Activated T-cell treated with anti-CD3 and anti-CD28 coated beads, Interleukin-2, amount 50 U/mL, for 24 hours (primary cell): ENCODE results near the gene TAF1C.

Experiments used
- DNase-seq: peaks from one replicate; pipeline ENCODE4 v3.0.0-alpha.2; 2020
- H3K27ac Mint-ChIP-seq: 2 replicates; pipeline ENCODE4 v1.8.0; 2020; ENCODE audit warnings: mild to moderate bottlenecking, mixed read lengths
- H3K27me3 Mint-ChIP-seq: 2 replicates; pipeline ENCODE4 v1.8.0; 2020; ENCODE audit warnings: mixed read lengths
- H3K36me3 Mint-ChIP-seq: 2 replicates; pipeline ENCODE4 v1.8.0; 2020; ENCODE audit warnings: low read depth, mixed read lengths
- H3K4me1 Mint-ChIP-seq: 2 replicates; pipeline ENCODE4 v1.8.0; 2020; ENCODE audit warnings: low read depth, mixed read lengths
- H3K4me3 Mint-ChIP-seq: 2 replicates; pipeline ENCODE4 v1.8.0; 2020; ENCODE audit warnings: mild to moderate bottlenecking, moderate library complexity, mixed read lengths
- H3K9me3 Mint-ChIP-seq: 2 replicates; pipeline ENCODE4 v1.8.0; 2020; ENCODE audit warnings: mixed read lengths

TAF1C gene

DNA sequence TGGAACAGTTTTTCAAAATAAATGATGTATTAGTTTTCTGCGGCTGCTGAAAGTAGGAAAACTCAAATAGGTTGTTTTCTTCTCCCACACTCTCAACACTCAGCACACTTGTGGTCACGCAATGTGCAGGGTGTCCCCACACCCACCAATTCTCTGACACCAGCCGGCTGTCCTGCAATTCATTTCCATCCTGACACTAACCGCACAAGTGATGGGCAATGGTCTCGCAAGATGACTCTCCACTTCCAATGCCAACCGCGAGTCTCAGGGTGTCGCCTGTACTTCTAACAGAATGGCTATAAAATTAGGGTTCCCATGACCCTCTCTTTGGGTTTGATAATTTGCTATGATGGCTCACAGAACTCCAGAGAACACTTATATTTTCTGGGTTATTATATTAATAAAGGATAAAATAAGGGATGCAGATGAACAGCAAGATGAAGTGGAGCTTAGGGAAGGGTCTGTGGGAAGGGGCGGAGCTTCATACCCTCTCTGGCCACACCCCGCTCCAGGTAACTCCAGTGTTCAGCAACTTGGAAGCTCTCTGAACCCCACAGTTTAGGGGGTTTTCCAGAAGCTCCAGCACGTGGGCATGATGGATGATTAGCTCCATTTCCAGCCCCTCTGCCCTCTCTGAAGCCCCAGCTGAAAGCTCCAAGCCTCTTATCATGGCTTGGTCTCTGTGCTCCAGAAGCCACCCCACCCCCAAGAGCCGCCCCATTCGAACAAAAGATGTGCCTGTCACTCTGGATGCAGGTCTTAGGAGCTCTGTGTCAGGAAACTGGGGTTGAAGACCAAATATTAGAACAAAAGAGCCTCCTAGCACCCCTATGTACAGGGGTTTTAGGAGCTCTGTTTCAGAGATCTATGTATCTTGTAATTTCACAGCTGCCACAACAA, 19.8 kb downstream of the TAF1C start:
- no peaks in the 10 kb centered on the region for H3K9me3 Mint-ChIP-seq
- H3K4me1 Mint-ChIP-seq = peaks cover 2% of the 10 kb centered on the region
- no peaks in the 10 kb centered on the region for H3K36me3 Mint-ChIP-seq
- no peak for DNase-seq
- H3K27ac Mint-ChIP-seq = no peak overlapping the region
- no peak overlapping the region for H3K4me3 Mint-ChIP-seq
- peaks cover 35% of the 10 kb centered on the region for H3K27me3 Mint-ChIP-seq

DNA sequence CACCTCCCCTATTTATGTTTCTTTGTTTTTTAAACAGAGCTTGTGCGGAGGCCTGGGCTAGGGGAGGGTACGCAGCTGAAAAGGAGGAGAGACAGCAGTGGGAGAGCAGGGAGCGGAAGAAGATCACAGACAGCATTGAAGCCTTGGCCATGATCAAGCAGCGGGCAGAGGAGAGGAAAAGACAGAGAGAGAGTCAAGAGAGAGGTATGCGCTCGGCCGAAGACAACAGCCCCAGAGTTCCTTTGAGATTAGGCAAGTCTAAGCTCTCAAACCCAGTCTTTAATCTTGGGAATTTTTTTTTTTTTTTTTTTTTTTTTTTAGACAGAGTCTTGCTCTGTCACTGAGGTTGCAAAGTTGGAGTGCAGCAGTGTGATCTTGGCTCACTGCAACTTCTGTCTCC, 21.1 kb downstream of the TAF1C start:
- DNase-seq = no peak
- Mint-ChIP-seq H3K4me3 (no peak overlapping the region), H3K27ac (no peak overlapping the region), H3K9me3 (no peaks in the 10 kb centered on the region), H3K27me3 (peaks cover 44% of the 10 kb centered on the region), H3K36me3 (no peaks in the 10 kb centered on the region), H3K4me1 (peaks cover 2% of the 10 kb centered on the region)

DNA sequence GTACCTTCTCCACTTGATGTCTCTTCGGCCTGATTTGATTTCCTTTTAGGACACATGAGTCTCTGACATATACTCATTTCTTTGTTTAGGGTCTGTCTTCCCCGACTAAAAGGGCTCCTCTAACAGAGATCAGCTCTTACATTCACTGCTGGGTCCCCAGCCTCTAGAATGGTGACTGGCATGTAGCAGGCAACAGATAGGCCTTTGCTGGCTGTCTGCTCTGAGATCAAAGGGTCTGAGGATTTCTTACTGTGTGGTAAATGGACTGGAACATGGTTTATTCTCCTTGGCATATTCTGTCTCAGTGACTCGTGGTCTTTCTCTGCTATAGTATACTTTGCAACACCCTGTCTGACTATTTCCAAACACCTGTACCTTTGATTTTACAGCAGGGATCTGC, 25.1 kb downstream of the TAF1C start:
- peaks cover 3% of the 10 kb centered on the region for H3K4me1 Mint-ChIP-seq
- H3K27me3 Mint-ChIP-seq = peaks cover 56% of the 10 kb centered on the region
- DNase-seq = no peak
- H3K9me3 Mint-ChIP-seq = no peaks in the 10 kb centered on the region
- H3K4me3 Mint-ChIP-seq = no peak overlapping the region
- H3K36me3 Mint-ChIP-seq = no peaks in the 10 kb centered on the region
- no peak overlapping the region for H3K27ac Mint-ChIP-seq

DNA sequence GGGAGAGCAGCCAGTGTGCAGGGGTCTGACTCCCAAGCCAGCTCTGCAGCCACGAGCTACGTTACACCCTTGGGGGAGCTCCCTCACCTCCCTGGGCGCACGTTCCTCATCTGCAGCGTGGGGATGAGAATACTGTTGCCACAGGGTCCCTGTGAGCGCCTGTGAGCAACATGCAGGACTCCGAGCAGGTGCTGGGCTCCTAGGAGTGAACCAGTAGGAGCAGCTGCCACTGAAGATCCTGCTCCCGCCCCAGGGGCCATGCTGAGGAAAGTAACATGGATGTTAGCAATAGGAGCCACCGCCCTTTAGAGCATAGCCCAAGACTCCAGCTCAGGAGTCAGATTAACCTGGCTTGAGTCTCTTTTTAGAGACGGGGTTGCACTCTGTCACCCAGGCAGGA, 25.8 kb downstream of the TAF1C start:
- Mint-ChIP-seq H3K27me3 (peaks cover 56% of the 10 kb centered on the region), H3K9me3 (no peaks in the 10 kb centered on the region), H3K27ac (no peak overlapping the region), H3K4me1 (peaks cover 5% of the 10 kb centered on the region), H3K36me3 (no peaks in the 10 kb centered on the region), H3K4me3 (no peak overlapping the region)
- no peak for DNase-seq

DNA sequence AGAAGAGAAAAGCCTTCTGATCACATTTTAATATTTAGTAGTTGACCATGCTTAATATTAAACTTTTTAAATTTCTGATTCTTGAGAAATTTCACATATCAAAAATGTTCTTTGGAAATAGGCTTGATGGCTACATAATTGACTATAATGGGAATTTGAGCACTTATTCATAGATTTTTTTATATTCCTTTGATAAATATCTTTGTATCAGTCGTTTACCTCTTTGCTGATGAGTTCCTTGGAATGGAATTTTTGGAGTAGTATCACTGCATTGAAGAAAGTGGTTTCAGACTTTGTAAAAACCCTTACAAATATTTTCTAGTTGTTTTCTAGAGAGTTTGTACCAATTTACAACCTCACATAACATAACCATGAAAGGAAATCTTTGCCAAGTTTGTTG, 27.1 kb downstream of the TAF1C start:
- no peak overlapping the region for H3K4me3 Mint-ChIP-seq
- H3K9me3 Mint-ChIP-seq = no peaks in the 10 kb centered on the region
- H3K27me3 Mint-ChIP-seq = peaks cover 57% of the 10 kb centered on the region
- peaks cover 5% of the 10 kb centered on the region for H3K4me1 Mint-ChIP-seq
- no peaks in the 10 kb centered on the region for H3K36me3 Mint-ChIP-seq
- DNase-seq = no peak
- H3K27ac Mint-ChIP-seq = no peak overlapping the region

DNA sequence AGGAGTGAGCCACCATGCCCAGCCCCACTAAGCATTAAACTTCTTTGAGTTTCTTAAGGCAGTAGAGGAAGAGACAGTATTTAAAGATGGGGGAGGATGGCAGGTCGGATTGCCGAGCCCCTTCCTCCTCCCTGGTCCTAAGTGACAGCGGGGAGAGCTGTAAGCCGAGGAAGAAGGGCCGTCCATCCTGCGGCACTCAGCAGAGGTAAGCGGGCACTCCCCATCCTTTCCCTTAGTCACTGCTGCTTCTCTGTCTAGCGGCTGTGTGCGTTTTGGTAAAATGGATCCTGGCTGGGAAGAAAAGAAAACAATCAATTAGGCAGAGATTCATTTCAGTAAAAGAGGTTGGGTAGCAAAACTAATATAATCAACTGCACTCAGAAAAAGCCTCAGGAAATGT, 27.9 kb downstream of the TAF1C start:
- Mint-ChIP-seq H3K4me3 (no peak overlapping the region), H3K36me3 (no peaks in the 10 kb centered on the region), H3K27ac (no peak overlapping the region), H3K27me3 (peaks cover 54% of the 10 kb centered on the region), H3K9me3 (no peaks in the 10 kb centered on the region), H3K4me1 (peaks cover 5% of the 10 kb centered on the region)
- DNase-seq = no peak

DNA sequence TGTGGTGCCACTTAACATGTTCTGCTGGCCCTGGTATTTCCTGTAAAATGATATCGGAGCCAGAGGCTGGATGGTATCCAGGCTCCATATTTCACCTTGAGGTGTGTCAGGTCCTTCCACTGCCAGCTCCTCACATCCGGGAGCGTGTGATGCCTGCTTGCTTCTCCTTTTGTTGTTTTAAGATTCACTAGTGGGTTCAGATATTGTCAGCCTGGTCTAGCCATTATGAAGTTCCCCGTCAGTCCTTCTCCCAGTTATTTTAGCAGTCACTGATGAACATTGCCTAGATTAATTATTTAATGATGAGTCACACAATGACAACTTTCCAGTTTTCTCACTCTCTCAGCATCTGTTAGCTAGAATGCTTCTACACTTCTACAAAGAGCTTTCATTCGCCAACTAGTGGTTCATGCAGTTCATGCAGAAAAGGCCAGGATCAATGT, 30.5 kb downstream of the TAF1C start:
- Mint-ChIP-seq H3K4me3 (no peak overlapping the region), H3K4me1 (peaks cover 5% of the 10 kb centered on the region), H3K27ac (no peak overlapping the region), H3K9me3 (no peaks in the 10 kb centered on the region), H3K27me3 (peaks cover 43% of the 10 kb centered on the region), H3K36me3 (no peaks in the 10 kb centered on the region)
- no peak for DNase-seq

DNA sequence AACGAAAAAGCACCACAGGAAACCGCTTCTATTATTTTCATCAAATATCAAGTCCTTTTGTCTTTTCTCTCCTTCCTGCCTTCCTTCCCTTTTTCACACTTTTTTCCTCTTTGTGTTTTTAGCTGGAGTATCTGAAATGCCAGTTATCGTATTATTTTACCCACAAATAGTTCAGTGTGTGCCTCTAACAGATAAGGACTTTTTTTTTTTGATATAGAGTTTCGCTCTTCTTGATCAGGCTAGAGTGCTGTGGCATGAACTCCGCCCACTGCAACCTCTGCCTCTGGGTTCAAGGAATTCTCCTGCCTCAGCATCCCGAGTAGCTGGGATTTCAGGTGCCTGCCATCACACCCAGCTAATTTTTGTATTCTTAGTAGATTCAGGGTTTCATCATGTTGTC, 31.1 kb downstream of the TAF1C start:
- no peaks in the 10 kb centered on the region for H3K36me3 Mint-ChIP-seq
- DNase-seq = no peak
- H3K27ac Mint-ChIP-seq = no peak overlapping the region
- H3K4me1 Mint-ChIP-seq = peaks cover 5% of the 10 kb centered on the region
- no peak overlapping the region for H3K4me3 Mint-ChIP-seq
- no peaks in the 10 kb centered on the region for H3K9me3 Mint-ChIP-seq
- peaks cover 44% of the 10 kb centered on the region for H3K27me3 Mint-ChIP-seq

DNA sequence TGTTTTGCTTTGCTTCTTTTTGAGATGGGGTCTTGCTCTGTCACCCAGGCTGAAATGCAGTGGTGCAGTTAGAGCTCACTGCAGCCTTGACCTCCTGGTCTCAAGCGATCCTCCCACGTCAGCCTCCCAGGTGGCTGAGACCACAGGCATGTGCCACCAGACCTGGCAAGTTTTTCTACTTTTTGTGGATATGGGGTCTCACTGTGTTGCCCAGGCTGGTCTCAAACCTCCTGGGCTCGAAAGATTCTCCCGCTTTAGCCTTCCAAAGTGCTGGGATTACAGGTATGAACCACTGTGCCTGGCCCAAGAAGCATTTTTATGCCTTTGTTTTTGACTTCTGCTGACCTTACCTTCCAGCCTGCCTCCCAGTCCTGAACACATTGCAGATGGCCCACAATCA, 31.6 kb downstream of the TAF1C start:
- no peak overlapping the region for H3K4me3 Mint-ChIP-seq
- no peak for DNase-seq
- H3K9me3 Mint-ChIP-seq = no peaks in the 10 kb centered on the region
- H3K27ac Mint-ChIP-seq = no peak overlapping the region
- H3K27me3 Mint-ChIP-seq = peaks cover 44% of the 10 kb centered on the region
- no peaks in the 10 kb centered on the region for H3K36me3 Mint-ChIP-seq
- peaks cover 5% of the 10 kb centered on the region for H3K4me1 Mint-ChIP-seq

DNA sequence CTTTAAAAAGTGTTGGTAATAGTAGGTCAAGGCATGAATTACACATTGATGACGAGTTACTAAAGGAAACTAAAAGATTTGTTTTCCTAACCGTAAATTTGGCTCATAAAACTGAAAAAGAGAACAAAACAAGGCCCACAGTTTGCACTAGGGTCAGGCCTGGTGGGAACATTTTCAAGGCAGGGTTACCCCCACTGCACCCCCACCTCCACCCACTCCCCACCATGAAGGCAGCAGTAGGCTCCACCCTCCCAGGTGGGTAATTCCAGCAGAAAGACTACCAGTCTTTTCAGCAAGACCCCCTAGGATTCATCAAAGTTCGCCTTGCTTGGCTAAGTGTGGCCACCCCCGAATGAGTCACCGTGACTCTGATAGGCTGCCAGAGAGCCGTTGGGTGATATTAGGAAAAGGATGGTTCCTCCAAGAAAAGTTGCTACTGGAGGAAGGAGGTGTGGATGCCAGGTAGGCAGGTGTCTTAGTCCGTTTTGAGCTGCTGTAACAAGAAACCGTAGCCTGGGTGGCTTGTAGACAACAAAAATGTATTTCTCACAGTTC, 33.1 kb downstream of the TAF1C start:
- H3K27me3 Mint-ChIP-seq = peaks cover 31% of the 10 kb centered on the region
- DNase-seq = no peak
- no peak overlapping the region for H3K27ac Mint-ChIP-seq
- no peaks in the 10 kb centered on the region for H3K36me3 Mint-ChIP-seq
- H3K4me3 Mint-ChIP-seq = no peak overlapping the region
- no peaks in the 10 kb centered on the region for H3K9me3 Mint-ChIP-seq
- peaks cover 7% of the 10 kb centered on the region for H3K4me1 Mint-ChIP-seq

DNA sequence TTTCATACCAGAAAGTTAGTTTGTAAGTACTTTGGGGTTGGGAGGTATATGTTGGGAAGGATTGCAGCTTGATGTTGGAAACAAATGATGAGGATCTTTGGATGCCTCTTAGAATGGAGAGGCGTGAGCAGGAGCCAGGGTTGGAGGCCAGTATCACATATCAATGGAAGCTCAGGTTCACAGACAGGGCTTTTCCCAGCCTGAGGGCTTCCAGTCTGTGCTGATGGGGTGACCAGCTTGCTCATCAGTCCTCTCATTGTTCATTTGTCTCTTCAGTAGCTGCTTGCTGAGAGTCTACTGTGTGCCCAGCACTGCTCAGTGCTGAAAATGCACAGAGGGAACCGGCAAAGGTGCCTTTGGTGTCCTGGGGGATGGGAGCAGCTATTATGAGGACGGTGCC, 35.9 kb downstream of the TAF1C start:
- H3K4me1 Mint-ChIP-seq = peaks cover 2% of the 10 kb centered on the region
- DNase-seq = no peak
- H3K27me3 Mint-ChIP-seq = peaks cover 14% of the 10 kb centered on the region
- no peak overlapping the region for H3K4me3 Mint-ChIP-seq
- no peak overlapping the region for H3K27ac Mint-ChIP-seq
- no peaks in the 10 kb centered on the region for H3K36me3 Mint-ChIP-seq
- no peaks in the 10 kb centered on the region for H3K9me3 Mint-ChIP-seq

DNA sequence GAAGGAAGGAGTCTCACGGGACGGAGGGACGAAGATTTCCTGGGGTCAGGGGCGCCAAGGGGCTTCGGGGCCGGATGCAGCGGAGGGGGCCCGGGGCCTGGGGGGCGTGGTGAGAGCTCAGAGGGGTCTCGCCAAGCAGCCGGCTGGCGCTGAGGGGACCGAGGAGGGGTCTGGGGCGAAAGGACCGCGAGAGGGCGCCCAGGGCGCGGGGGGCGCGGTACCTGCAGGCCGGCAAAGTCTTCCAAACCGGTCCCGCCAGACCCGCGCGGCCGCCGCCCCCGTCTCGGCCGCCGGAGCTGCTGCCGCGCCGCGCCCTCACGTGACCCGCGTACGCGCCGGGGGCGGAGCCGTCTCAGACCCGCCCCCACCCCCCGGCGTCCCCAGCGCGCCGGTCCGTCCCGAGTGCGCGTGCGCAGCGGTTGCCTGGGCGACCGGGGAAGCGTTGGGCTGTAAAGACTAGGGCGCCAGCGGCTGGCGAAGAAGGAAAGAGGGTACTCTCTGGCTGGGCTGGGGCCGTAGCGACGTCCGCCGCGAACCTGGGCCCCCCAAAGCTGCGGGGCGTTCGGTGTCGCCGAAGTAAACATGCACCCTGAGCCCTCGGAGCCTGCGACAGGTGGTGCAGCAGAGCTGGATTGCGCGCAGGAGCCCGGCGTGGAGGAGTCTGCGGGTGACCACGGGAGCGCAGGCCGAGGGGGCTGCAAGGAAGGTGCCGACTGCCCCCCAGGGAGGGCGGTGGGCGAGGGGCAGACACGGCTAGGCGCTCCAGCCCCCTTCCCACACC, 41.8 kb downstream of the TAF1C start, which contains the start of the genes DNAAF1 and HSDL1:
Gene DNAAF1 (plus strand): TSS at position 450 of the 781 bp plus-strand sequence. CDS start 133 bp downstream, at position 583.
Gene HSDL1 (minus strand): TSS at position 319 of the 781 bp plus-strand sequence. CDS start 13,856 bp downstream, outside the sequence.
- DNase-seq = peak; percentile 97
- Mint-ChIP-seq H3K9me3 (no peaks in the 10 kb centered on the region), H3K27me3 (no peaks in the 10 kb centered on the region), H3K27ac (peak within 1 kb of the TSS; percentile 90), H3K36me3 (peaks cover 5% of the 10 kb centered on the region), H3K4me3 (peak within 1 kb of the TSS; percentile 96), H3K4me1 (peaks cover 19% of the 10 kb centered on the region)

DNA sequence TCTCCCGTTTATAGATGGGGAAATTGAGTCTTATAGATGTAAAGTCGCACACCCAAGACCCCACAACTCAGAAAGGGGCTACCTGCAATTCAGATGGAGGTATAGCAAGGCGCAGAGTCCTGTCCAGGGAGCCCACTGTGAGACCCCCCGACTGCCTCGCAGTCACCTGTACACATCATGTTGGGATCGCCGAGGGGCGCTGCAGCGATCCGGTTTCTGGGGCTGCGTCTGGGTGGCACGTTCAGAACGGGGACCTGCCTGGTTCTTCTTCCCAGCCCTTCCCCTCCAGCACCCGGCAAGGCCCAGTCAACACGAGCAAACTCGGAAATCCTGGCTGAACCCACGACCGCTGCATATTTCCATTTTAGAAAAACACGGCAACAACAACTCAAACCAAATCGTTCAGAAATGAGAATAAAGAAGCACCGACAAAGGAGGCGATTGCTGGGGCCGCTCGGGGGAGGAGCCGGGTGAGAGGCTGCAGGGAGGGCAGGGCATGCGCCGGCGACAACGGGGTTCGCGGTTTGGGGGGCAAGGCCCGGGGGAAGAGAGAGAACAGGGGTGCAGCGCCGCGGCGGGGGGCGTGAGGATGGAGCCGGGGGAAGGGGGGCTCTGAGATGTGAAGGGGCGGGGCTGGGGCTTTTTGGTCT, 42.5 kb downstream of the TAF1C start:
- Mint-ChIP-seq H3K36me3 (peaks cover 5% of the 10 kb centered on the region), H3K4me3 (peak overlapping the region; percentile 96), H3K9me3 (no peaks in the 10 kb centered on the region), H3K4me1 (peaks cover 26% of the 10 kb centered on the region), H3K27ac (peak overlapping the region; percentile 90), H3K27me3 (no peaks in the 10 kb centered on the region)
- peak; percentile 64 for DNase-seq

DNA sequence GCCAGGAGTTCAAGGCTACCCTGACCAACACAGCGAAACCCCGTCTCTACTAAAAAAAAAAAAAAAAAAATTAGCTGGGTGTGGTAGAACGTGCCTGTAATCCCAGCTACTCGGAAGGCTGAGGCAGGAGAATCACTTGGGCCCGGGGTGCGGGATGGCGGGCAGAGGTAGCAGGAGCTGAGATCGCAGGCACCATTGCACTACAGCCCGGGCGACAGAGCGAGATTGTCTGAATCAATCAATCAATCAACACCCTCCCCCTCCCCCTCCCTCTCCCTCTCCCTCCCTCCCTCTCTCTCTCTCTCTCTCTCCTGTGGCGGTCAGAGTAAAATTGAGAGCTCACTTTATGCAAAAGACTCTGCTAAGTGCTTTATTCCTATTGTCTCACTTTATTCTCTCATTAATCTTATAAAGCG, 43.1 kb downstream of the TAF1C start:
- DNase-seq = no peak
- peak overlapping the region; percentile 96 for H3K4me3 Mint-ChIP-seq
- H3K36me3 Mint-ChIP-seq = peaks cover 5% of the 10 kb centered on the region
- peak overlapping the region; percentile 90 for H3K27ac Mint-ChIP-seq
- peaks cover 31% of the 10 kb centered on the region for H3K4me1 Mint-ChIP-seq
- H3K27me3 Mint-ChIP-seq = no peaks in the 10 kb centered on the region
- H3K9me3 Mint-ChIP-seq = no peaks in the 10 kb centered on the region
